ENCODE data around the gene JAZF1. TPM values are rescaled to one million over a fixed set of nuclear protein-coding genes. Genes with fewer than 3 reads are reported as not detected.

The JAZF1 gene
- total and polyA plus RNA-seq, 2 of the 4 experiments (the other 2 are of a cell fraction) = 8.4 to 10.5 TPM

- Histone ChIP-seq H4K91ac (ENCODE audit: insufficient read depth, low read depth, low read length) (no peak overlapping the region), H4K5ac (ENCODE audit: low read depth, low read length) (no peak overlapping the region), H3K4me2 (ENCODE audit: low read depth, low read length) (no peak overlapping the region), H4K8ac (ENCODE audit: low read depth in 2 of 2, low read length in 2 of 2) (no peak overlapping the region), H3K9me1 (ENCODE audit: insufficient read depth, low read length) (peaks cover 3% of the 10 kb centered on the region; the same call in 1 of the 2 replicates), H3K23ac (ENCODE audit: low read depth, low read length) (no peak overlapping the region), H4K20me1 (ENCODE audit: insufficient read depth, low read length) (peaks cover 13% of the 10 kb centered on the region; the same call in 1 of the 2 replicates), H3K36me3 (ENCODE audit: control insufficient read depth, insufficient read depth, low read length) (no peaks in the 10 kb centered on the region), H3K18ac (ENCODE audit: low read depth, low read length) (no peak overlapping the region), H2BK15ac (ENCODE audit: low read depth, low read length) (no peak overlapping the region), H2AK9ac (replicated peaks; ENCODE audit: low read depth, low read length, poor library complexity) (no peak overlapping the region), H2BK20ac (ENCODE audit: low read depth, low read length) (no peak overlapping the region), H2AK5ac (ENCODE audit: low read depth, low read length) (no peak overlapping the region), H3K27me3 (ENCODE audit: control insufficient read depth, insufficient read depth, low read length) (no peaks in the 10 kb centered on the region), H2BK5ac (ENCODE audit: low read depth, low read length, poor library complexity, severe bottlenecking) (no peak overlapping the region), H3K79me1 (ENCODE audit: low read depth in 1 of 2, low read length in 2 of 2) (peaks cover 11 to 52% of the 10 kb centered on the region in 2 experiments), H3K4me1 (ENCODE audit: control insufficient read depth, insufficient read depth, low read length) (peaks cover 3% of the 10 kb centered on the region; the same call in 1 of the 2 replicates), H3K9ac (ENCODE audit: low read depth, low read length) (no peak overlapping the region), H3K56ac (ENCODE audit: extremely low read depth, insufficient read depth, low read length) (no peak overlapping the region), H3K27ac (ENCODE audit: insufficient read depth, low read length) (no peak overlapping the region), H3K9me3 (ENCODE audit: control insufficient read depth, insufficient read depth, low read length) (no peaks in the 10 kb centered on the region), H3K14ac (replicated peaks; ENCODE audit: low read depth, low read length) (no peak overlapping the region), H3K4me3 (ENCODE audit: insufficient read depth, low read depth, low read length) (no peak overlapping the region), H2AFZ (replicated peaks; ENCODE audit: low read length, poor library complexity) (no peak overlapping the region), H2BK120ac (ENCODE audit: low read depth, low read length) (no peak overlapping the region), H3K4ac (ENCODE audit: low read depth, low read length) (no peak overlapping the region)
- ChIA-PET POLR2A (ENCODE audit: unreplicated experiment) (no interaction called here), CTCF (no interaction called here)
- no peak for DNase-seq
- no peak for TF ChIP-seq FOS (IDR thresholded peaks at IDR 0.05; ENCODE audit: low read depth, low read length)
- TF ChIP-seq SMC3 (IDR thresholded peaks at IDR 0.05; ENCODE audit: low read depth, low read length) = no peak
- no peak for TF ChIP-seq BHLHE40 (IDR thresholded peaks at IDR 0.05; ENCODE audit: low read depth, low read length)
- no peak for TF ChIP-seq RCOR1 (IDR thresholded peaks at IDR 0.05; ENCODE audit: insufficient replicate concordance, low read length)
- TF ChIP-seq USF2 (IDR thresholded peaks at IDR 0.05; ENCODE audit: low read depth, low read length) = no peak
- no peak for TF ChIP-seq RFX5 (IDR thresholded peaks at IDR 0.05; ENCODE audit: low read depth, low read length)
- no peak for TF ChIP-seq CHD1 (IDR thresholded peaks at IDR 0.05; ENCODE audit: low read depth, low read length)
- TF ChIP-seq MAFK (IDR thresholded peaks at IDR 0.05; ENCODE audit: low read depth, low read length) = no peak
- TF ChIP-seq CTCF (conservative IDR thresholded peaks at IDR 0.05; ENCODE audit: low read depth, low read length) = no peak
- no peak for TF ChIP-seq CEBPB (IDR thresholded peaks at IDR 0.05; ENCODE audit: low read depth, low read length)
- TF ChIP-seq NFE2L2 (IDR thresholded peaks at IDR 0.05; ENCODE audit: low read depth, low read length) = no peak
- no peak for TF ChIP-seq ELK1 (IDR thresholded peaks at IDR 0.05; ENCODE audit: borderline replicate concordance, low read depth, low read length)
- TF ChIP-seq POLR2A (IDR thresholded peaks at IDR 0.05; ENCODE audit: low read depth, low read length) = no peak
- no peak for TF ChIP-seq MXI1 (IDR thresholded peaks at IDR 0.05; ENCODE audit: borderline replicate concordance, low read depth, low read length)
- no peak for TF ChIP-seq MAZ (IDR thresholded peaks at IDR 0.05; ENCODE audit: borderline replicate concordance, low read depth, low read length)
- no peak for TF ChIP-seq RAD21 (IDR thresholded peaks at IDR 0.05; ENCODE audit: low read length)
- in situ Hi-C loops (cut with MboI; ENCODE audit: low sequenced_read_pairs) = loop anchor here (25.0 kb wide), 1 partner anchor 215 kb away; no protein-coding TSS in a partner anchor
- intact Hi-C loops (cut with micrococcal nuclease) = loop anchor here (5.0 kb wide), 1 partner anchor 35 kb away; no protein-coding TSS in a partner anchor
- BruUV-seq (replicated peaks) = no TSS peak
- dilution Hi-C loops (cut with HindIII; ENCODE audit: low sequenced_read_pairs, unreplicated experiment) = no loop called here
- ATAC-seq (ENCODE audit: low read depth) = no peak
These were observed 178.7 kb downstream of the JAZF1 start for GRCh38 chr7:28001896-28002295.

Data from IMR-90 (cell line).